HepG2 (cell line): ENCODE data around the gene NSF. TPM values are rescaled to one million over a fixed set of nuclear protein-coding genes. Genes with fewer than 3 reads are reported as not detected.

Experiments used
- ATAC-seq: fragments of 200-7000 bp; cut with Tn5 transposase; 3 replicates; pipeline ENCODE4 v1.9.1; 2020; ENCODE audit warnings: mild to moderate bottlenecking, moderate library complexity
- BruUV-seq: library from RNA; stranded (reverse); fragments of 400-500 nt; replicated peaks from 2 replicates; lab custom pipeline; 2021; lab: Mats Ljungman, UMichigan
- CTCF ChIA-PET: fragments of 300-600 bp; formaldehyde crosslinking; extraction: SDS; loops from one replicate; lab custom pipeline; 2021; ENCODE audit warnings: low total read pairs, inconsistent platforms, low intra/inter-chr PET ratio; lab: Yijun Ruan, JAX
- POLR2A ChIA-PET: fragments of 350-600 bp; sonication (Branson Sonifier 250); formaldehyde crosslinking; loops from one replicate; lab custom pipeline; 2020; ENCODE audit warnings: antibody characterized with exemption, inconsistent platforms; lab: Yijun Ruan, JAX
- DNase-seq: peaks from one replicate; pipeline ENCODE4 v3.0.0-alpha.2; 2015; ENCODE audit warnings: low spot score
- FAIRE-seq: peaks from 3 replicates; lab custom pipeline; 2011; peaks lifted over from hg19 to GRCh38; lab: Jason Lieb, UNC
- H2AFZ ChIP-seq: one replicate; pipeline ENCODE4 v1.6.1; 2011; ENCODE audit warnings: low read length, inconsistent platforms
- H3K27ac ChIP-seq: fragments of 300-600 bp; 3 replicates; pipeline ENCODE4 v1.8.0; 2011; ENCODE audit warnings: mixed run types, mild to moderate bottlenecking, mixed read lengths, low read length, inconsistent platforms; ENCODE audit not compliant: insufficient read depth; ENCODE audit errors: extremely low read length
- H3K27me3 ChIP-seq, 2 experiments: fragments of 200-600 bp in 1 of 2; 2 replicates in 1 of 2; 3 replicates in 1 of 2; pipeline versions ENCODE4 v1.6.0 to v1.8.0; 2011; ENCODE audit warnings: low read length in 2 of 2, mild to moderate bottlenecking in 2 of 2, moderate library complexity in 2 of 2, inconsistent platforms in 1 of 2; ENCODE audit not compliant: insufficient read depth in 2 of 2, control insufficient read depth in 1 of 2
- H3K36me3 ChIP-seq, 2 experiments: fragments of 200-600 bp in 1 of 2; replicated peaks in 1 of 2; 2 replicates in 1 of 2; 3 replicates in 1 of 2; pipeline versions ENCODE4 v1.5.1 to v1.8.0; 2011; ENCODE audit warnings: low read length in 2 of 2, inconsistent platforms in 1 of 2; ENCODE audit not compliant: insufficient read depth in 2 of 2, control insufficient read depth in 1 of 2
- H3K4me1 ChIP-seq: 2 replicates; pipeline ENCODE4 v1.5.1; 2012; ENCODE audit warnings: low read length, inconsistent platforms; ENCODE audit not compliant: insufficient read depth
- H3K4me2 ChIP-seq: 2 replicates; pipeline ENCODE4 v1.6.0; 2011; ENCODE audit warnings: low read depth, low read length, inconsistent platforms
- H3K4me3 ChIP-seq, 3 experiments: fragments of 200-600 bp in 1 of 3; sonication (generic), shearing (Covaris generic) in 1 of 3; replicated peaks in 1 of 3; 2 replicates each; pipeline ENCODE4 v1.5.1; 2011 to 2016; ENCODE audit warnings: low read length in 3 of 3, inconsistent platforms in 2 of 3, low read depth in 2 of 3, mild to moderate bottlenecking in 2 of 3, control low read depth in 1 of 3, mixed read lengths in 1 of 3; ENCODE audit not compliant: insufficient read depth in 1 of 3
- H3K79me2 ChIP-seq: one replicate; pipeline ENCODE4 v1.6.1; 2011; ENCODE audit warnings: low read length, inconsistent platforms; ENCODE audit not compliant: insufficient read depth
- H3K9ac ChIP-seq: 2 replicates; pipeline ENCODE4 v1.6.0; 2011; ENCODE audit warnings: mild to moderate bottlenecking, low read depth, low read length, inconsistent platforms; ENCODE audit not compliant: insufficient read depth
- H3K9me3 ChIP-seq: 2 replicates; pipeline ENCODE4 v1.5.1; 2012; ENCODE audit warnings: mild to moderate bottlenecking, low read length
- H4K20me1 ChIP-seq: 2 replicates; pipeline ENCODE4 v1.6.0; 2011; ENCODE audit warnings: inconsistent platforms, mild to moderate bottlenecking, low read length, moderate library complexity; ENCODE audit not compliant: insufficient read depth
- LRRFIP1 ChIP-seq: sonication (generic); formaldehyde crosslinking; conservative IDR thresholded peaks from 2 replicates; pipeline ENCODE4 v1.4.0; 2020; ENCODE audit warnings: missing genetic modification reagents
- MAX ChIP-seq: IDR thresholded peaks from 2 replicates; pipeline ENCODE4 v1.6.1; 2012; ENCODE audit warnings: inconsistent platforms
- MEIS1 ChIP-seq: sonication (generic); formaldehyde crosslinking; IDR thresholded peaks from 2 replicates; pipeline ENCODE4 v1.9.0; 2021; ENCODE audit warnings: mild to moderate bottlenecking, missing genetic modification reagents, moderate library complexity, borderline replicate concordance
- THAP11 ChIP-seq: IDR thresholded peaks from 2 replicates; pipeline ENCODE4 v1.6.1; 2016; ENCODE audit warnings: missing biosample characterization, missing genetic modification reagents
- WGBS: methylation state at CpG from one replicate; pipeline ENCODE4 v1.1.6; 2017; ENCODE audit warnings: low lambda C conversion rate; 5-methylcytosine and 5-hydroxymethylcytosine counted together
- in situ Hi-C: cut with HindIII; loops from 2 replicates; pipeline ENCODE4 v1.10.0; 2017; ENCODE audit warnings: low pct_unique_long_range_greater_than_20kb; ENCODE audit not compliant: extremely low pct_ligation_motif_present
- intact Hi-C: fragments of 100-400 bp; cut with micrococcal nuclease; formaldehyde crosslinking; loops from one replicate; pipeline ENCODE4 v1.10.0; 2022; ENCODE audit not compliant: unreplicated experiment
- polyA plus RNA-seq, 8 experiments: library from polyadenylated mRNA; depleted of rRNA in 3 of 8; stranded (reverse) in 7 of 8; unstranded in 1 of 8; fragments of >200 nt; fragmentation: Illumina TruSeq in 4 of 8; extraction: Trizol in 4 of 8; gene quantifications; 2 replicates each; pipeline versions ENCODE4 v1.2.1 to v1.2.3, GENCODE V29; 2011 to 2016; ENCODE audit warnings: low read depth in 4 of 8, missing spikeins in 1 of 8, mixed read lengths in 1 of 8; ENCODE audit not compliant: insufficient read depth in 1 of 8
- total RNA-seq, 5 experiments: library from RNA; depleted of rRNA; stranded (reverse); fragments of >200 nt; fragmentation: Illumina TruSeq; extraction: Trizol; gene quantifications; 2 replicates each; pipeline ENCODE4 v1.2.3, GENCODE V29; 2016; ENCODE audit warnings: low read depth in 1 of 5
- TF ChIP-seq, protein P1 (sequence below): sonication (generic); formaldehyde crosslinking; IDR thresholded peaks from 2 replicates; pipeline ENCODE4 v1.5.1; 2020; ENCODE audit warnings: mild to moderate bottlenecking, missing genetic modification reagents, borderline replicate concordance
- TF ChIP-seq, protein P2 (sequence below): sonication (generic); formaldehyde crosslinking; IDR thresholded peaks from 2 replicates; pipeline ENCODE4 v1.5.1; 2020; ENCODE audit warnings: mild to moderate bottlenecking, missing genetic modification reagents

Gene NSF
- total and polyA plus RNA-seq, 2 of the 13 experiments (the other 11 are each of a cell fraction or from before 2014, with no cell fraction given): 21.9 to 37.8 TPM

GRCh38 chr17:46788300-46788699 is 197.8 kb downstream of the NSF start (continued):
- TF ChIP-seq LRRFIP1 (CRISPR knock-in tag): no peak
- no peak for TF ChIP-seq MAX

GRCh38 chr17:46788796-46789195 is 198.3 kb downstream of the NSF start:
- DNase-seq (no peak), ATAC-seq (no peak), FAIRE-seq (no peak)
- intact Hi-C loops: no loop called here
- POLR2A ChIA-PET: no interaction called here
- peaks cover 4 to 55% of the 10 kb centered on the region in 2 experiments; a peak in 4 of 5 replicates for H3K27me3 ChIP-seq
- H3K4me3 ChIP-seq: no peak overlapping the region
- no peaks in the 10 kb centered on the region for H3K79me2 ChIP-seq
- no peaks in the 10 kb centered on the region for H3K9me3 ChIP-seq
- no peak overlapping the region for H3K27ac ChIP-seq
- CTCF ChIA-PET: no interaction called here
- H3K36me3 ChIP-seq: no peaks in the 10 kb centered on the region
- WGBS: 52% methylated on average over 7 of the region's 7 CpGs
- H3K9ac ChIP-seq: no peak overlapping the region
- no peak for TF ChIP-seq THAP11 (CRISPR knock-in tag)
- in situ Hi-C loops: loop anchor here (10.0 kb wide), 1 partner anchor 54 kb away; no protein-coding TSS in a partner anchor
- H2AFZ ChIP-seq: no peak overlapping the region
- no peak overlapping the region for H3K4me2 ChIP-seq
- BruUV-seq: no TSS peak
- peaks cover 11% of the 10 kb centered on the region for H3K4me1 ChIP-seq
- H4K20me1 ChIP-seq: no peaks in the 10 kb centered on the region

- H3K4me2 ChIP-seq: no peak overlapping the region
- H3K27me3 ChIP-seq: peaks cover 4 to 58% of the 10 kb centered on the region in 2 experiments; a peak in 4 of 5 replicates
- FAIRE-seq (no peak), DNase-seq (no peak), ATAC-seq (no peak)
- H3K4me1 ChIP-seq: peaks cover 8% of the 10 kb centered on the region
- H4K20me1 ChIP-seq: no peaks in the 10 kb centered on the region
- H3K9ac ChIP-seq: no peak overlapping the region
- intact Hi-C loops: no loop called here
- in situ Hi-C loops: loop anchor here (10.0 kb wide), 1 partner anchor 55 kb away; no protein-coding TSS in a partner anchor
- H3K9me3 ChIP-seq: no peaks in the 10 kb centered on the region
- no peak for TF ChIP-seq MEIS1 (CRISPR knock-in tag)
- TF ChIP-seq, protein P1, sequence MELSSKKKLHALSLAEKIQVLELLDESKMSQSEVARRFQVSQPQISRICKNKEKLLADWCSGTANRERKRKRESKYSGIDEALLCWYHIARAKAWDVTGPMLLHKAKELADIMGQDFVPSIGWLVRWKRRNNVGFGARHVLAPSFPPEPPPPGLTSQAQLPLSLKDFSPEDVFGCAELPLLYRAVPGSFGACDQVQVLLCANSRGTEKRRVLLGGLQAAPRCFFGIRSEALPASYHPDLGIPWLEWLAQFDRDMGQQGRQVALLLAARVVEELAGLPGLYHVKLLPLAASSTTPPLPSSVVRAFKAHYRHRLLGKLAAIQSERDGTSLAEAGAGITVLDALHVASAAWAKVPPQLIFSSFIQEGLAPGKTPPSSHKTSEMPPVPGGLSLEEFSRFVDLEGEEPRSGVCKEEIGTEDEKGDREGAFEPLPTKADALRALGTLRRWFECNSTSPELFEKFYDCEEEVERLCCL: no peak
- TF ChIP-seq, protein P2, sequence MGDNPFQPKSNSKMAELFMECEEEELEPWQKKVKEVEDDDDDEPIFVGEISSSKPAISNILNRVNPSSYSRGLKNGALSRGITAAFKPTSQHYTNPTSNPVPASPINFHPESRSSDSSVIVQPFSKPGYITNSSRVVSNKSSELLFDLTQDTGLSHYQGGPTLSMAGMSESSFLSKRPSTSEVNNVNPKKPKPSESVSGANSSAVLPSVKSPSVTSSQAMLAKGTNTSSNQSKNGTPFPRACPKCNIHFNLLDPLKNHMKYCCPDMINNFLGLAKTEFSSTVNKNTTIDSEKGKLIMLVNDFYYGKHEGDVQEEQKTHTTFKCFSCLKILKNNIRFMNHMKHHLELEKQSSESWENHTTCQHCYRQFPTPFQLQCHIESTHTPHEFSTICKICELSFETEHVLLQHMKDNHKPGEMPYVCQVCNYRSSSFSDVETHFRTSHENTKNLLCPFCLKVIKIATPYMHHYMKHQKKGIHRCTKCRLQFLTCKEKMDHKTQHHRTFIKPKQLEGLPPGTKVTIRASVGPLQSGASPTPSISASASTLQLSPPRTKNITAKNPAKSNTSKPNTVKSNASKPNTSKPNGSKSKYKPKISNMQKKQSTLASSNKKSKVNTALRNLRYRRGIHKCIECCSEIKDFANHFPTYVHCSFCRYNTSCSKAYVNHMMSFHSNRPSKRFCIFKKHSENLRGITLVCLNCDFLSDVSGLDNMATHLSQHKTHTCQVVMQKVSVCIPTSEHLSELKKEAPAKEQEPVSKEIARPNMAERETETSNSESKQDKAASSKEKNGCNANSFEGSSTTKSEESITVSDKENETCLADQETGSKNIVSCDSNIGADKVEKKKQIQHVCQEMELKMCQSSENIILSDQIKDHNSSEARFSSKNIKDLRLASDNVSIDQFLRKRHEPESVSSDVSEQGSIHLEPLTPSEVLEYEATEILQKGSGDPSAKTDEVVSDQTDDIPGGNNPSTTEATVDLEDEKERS (CRISPR knock-in tag): no peak
- no peak overlapping the region for H3K4me3 ChIP-seq
- H3K27ac ChIP-seq: no peak overlapping the region
- POLR2A ChIA-PET: no interaction called here
- no TSS peak for BruUV-seq
- no peak overlapping the region for H2AFZ ChIP-seq
- no peaks in the 10 kb centered on the region for H3K79me2 ChIP-seq
- CTCF ChIA-PET: no interaction called here
- H3K36me3 ChIP-seq: no peaks in the 10 kb centered on the region
- WGBS: 84% methylated on average over 8 of the region's 8 CpGs
Measured at GRCh38 chr17:46789610-46790009, 199.1 kb downstream of the NSF start.
